Left ventricle myocardium inferior (tissue), 1 donor: Measurements from ENCODE around the gene GAST. TPM values are rescaled to one million over a fixed set of nuclear protein-coding genes. Genes with fewer than 3 reads are reported as not detected.

Experiments
- DNase-seq: peaks from one replicate; pipeline ENCODE4 v3.0.0-alpha.2; 2020
- H3K27ac ChIP-seq: fragments of 200-600 bp; replicated peaks from 2 replicates; pipeline ENCODE4 v1.8.0; 2021
- H3K27me3 ChIP-seq: fragments of 200-600 bp; 2 replicates; pipeline ENCODE4 v1.8.0; 2021; ENCODE audit warnings: low read depth
- H3K36me3 ChIP-seq: fragments of 200-600 bp; 2 replicates; pipeline ENCODE4 v1.8.0; 2021
- H3K4me1 ChIP-seq: fragments of 200-600 bp; 2 replicates; pipeline ENCODE4 v1.8.0; 2021
- H3K4me3 ChIP-seq: fragments of 200-600 bp; 2 replicates; pipeline ENCODE4 v1.8.0; 2021; ENCODE audit warnings: mild to moderate bottlenecking, moderate library complexity
- H3K9me3 ChIP-seq: fragments of 200-600 bp; replicated peaks from 2 replicates; pipeline ENCODE4 v1.8.0; 2021
- CTCF ChIP-seq: fragments of 200-600 bp; IDR thresholded peaks from 2 replicates; pipeline ENCODE4 v1.8.0; 2021; ENCODE audit warnings: antibody characterized with exemption, mild to moderate bottlenecking, borderline replicate concordance
- intact Hi-C: fragments of 100-400 bp; cut with micrococcal nuclease; formaldehyde crosslinking; loops from one replicate; pipeline ENCODE4 v1.11.0; 2022
- total RNA-seq: library from RNA; stranded (reverse); fragmentation: NEBNext Ultra II Directional; extraction: Animal tissue kit (Norgen Biotek cat#: 25700); gene quantifications from one replicate; pipeline ENCODE4 v1.2.1, GENCODE V29; 2021
- donor health status: DM: no; HTN: yes; CAD: no; lungs with severe emphysema.

Gene GAST
- total RNA-seq, 1 donor from 2014 or later, result not detected

- intact Hi-C loops, result no loop called here
- Histone ChIP-seq H3K27ac (no peak overlapping the region), H3K4me3 (no peak overlapping the region), H3K27me3 (no peaks in the 10 kb centered on the region), H3K4me1 (no peaks in the 10 kb centered on the region), H3K9me3 (no peaks in the 10 kb centered on the region), H3K36me3 (peaks cover 94% of the 10 kb centered on the region)
- TF ChIP-seq CTCF, result no peak
- no peak for DNase-seq
These were observed 46.5 kb downstream of the GAST start for GRCh38 chr17:41758601-41759000.

GRCh38 chr17:41760878-41761277 is 48.7 kb downstream of the GAST start:
- no peak for TF ChIP-seq CTCF
- no peak for DNase-seq
- H3K27ac ChIP-seq, result no peak overlapping the region
- H3K36me3 ChIP-seq, result peaks cover 99% of the 10 kb centered on the region
- H3K4me3 ChIP-seq, result no peak overlapping the region
- H3K9me3 ChIP-seq, result no peaks in the 10 kb centered on the region
- H3K27me3 ChIP-seq, result no peaks in the 10 kb centered on the region
- intact Hi-C loops, result no loop called here
- no peaks in the 10 kb centered on the region for H3K4me1 ChIP-seq

- Histone ChIP-seq H3K36me3 (peaks cover 99% of the 10 kb centered on the region), H3K4me3 (no peak overlapping the region), H3K9me3 (no peaks in the 10 kb centered on the region), H3K4me1 (no peaks in the 10 kb centered on the region), H3K27me3 (no peaks in the 10 kb centered on the region), H3K27ac (no peak overlapping the region)
- no peak for DNase-seq
- no peak for TF ChIP-seq CTCF
- intact Hi-C loops, result no loop called here
These were observed 50.3 kb downstream of the GAST start for GRCh38 chr17:41762391-41762790.

- H3K36me3 ChIP-seq, result peaks cover 99% of the 10 kb centered on the region
- H3K27ac ChIP-seq, result no peak overlapping the region
- no peak for TF ChIP-seq CTCF
- intact Hi-C loops, result no loop called here
- no peak overlapping the region for H3K4me3 ChIP-seq
- no peaks in the 10 kb centered on the region for H3K27me3 ChIP-seq
- H3K9me3 ChIP-seq, result no peaks in the 10 kb centered on the region
- no peak for DNase-seq
- H3K4me1 ChIP-seq, result no peaks in the 10 kb centered on the region
These were observed 50.7 kb downstream of the GAST start for GRCh38 chr17:41762841-41763240.

GRCh38 chr17:41763327-41763726 is 51.2 kb downstream of the GAST start:
- no peak for DNase-seq
- Histone ChIP-seq H3K27ac (no peak overlapping the region), H3K4me3 (no peak overlapping the region), H3K27me3 (no peaks in the 10 kb centered on the region), H3K4me1 (no peaks in the 10 kb centered on the region), H3K9me3 (no peaks in the 10 kb centered on the region), H3K36me3 (peaks cover 99% of the 10 kb centered on the region)
- TF ChIP-seq CTCF, result no peak
- intact Hi-C loops, result no loop called here

Other genes with a start within 250 kb of the GAST start
- gene KRT32, start 244.9 kb upstream of the GAST start, total RNA-seq, result 0.22 TPM
- gene KRT35, start 231.2 kb upstream of the GAST start, total RNA-seq, result not detected
- gene KRT36, start 222.4 kb upstream of the GAST start, total RNA-seq, result not detected
- gene KRT13, start 206.7 kb upstream of the GAST start, total RNA-seq, result not detected
- not detected for gene KRT15, start 193.4 kb upstream of the GAST start, total RNA-seq
- 0.60 TPM for gene KRT19, start 184.0 kb upstream of the GAST start, total RNA-seq
- gene KRT9, start 140.3 kb upstream of the GAST start, total RNA-seq, result not detected
- not detected for gene KRT14, start 125.4 kb upstream of the GAST start, total RNA-seq
- not detected for gene KRT16, start 99.6 kb upstream of the GAST start, total RNA-seq
- not detected for gene KRT17, start 87.8 kb upstream of the GAST start, total RNA-seq
- 1,125 TPM for gene EIF1, start 23.4 kb upstream of the GAST start, total RNA-seq
- 0.14 TPM for gene HAP1, start 22.3 kb downstream of the GAST start, total RNA-seq
- gene JUP, start 74.4 kb downstream of the GAST start, total RNA-seq, result 160 TPM
- 6.0 TPM for gene P3H4, start 99.6 kb downstream of the GAST start, total RNA-seq
- gene FKBP10, start 100.7 kb downstream of the GAST start, total RNA-seq, result 10.4 TPM
- gene NT5C3B, start 123.9 kb downstream of the GAST start, total RNA-seq, result 18.3 TPM
- not detected for gene KLHL10, start 125.5 kb downstream of the GAST start, total RNA-seq
- 3.5 TPM for gene KLHL11, start 153.1 kb downstream of the GAST start, total RNA-seq
- gene ACLY, start 206.6 kb downstream of the GAST start, total RNA-seq, result 23.5 TPM
- gene ODAD4, start 218.3 kb downstream of the GAST start, total RNA-seq, result 1.3 TPM